M059J (cell line): ENCODE data around the gene DNMT1. TPM values are rescaled to one million over a fixed set of nuclear protein-coding genes. Genes with fewer than 3 reads are reported as not detected.
A peak's percentile ranks its signal among the peaks of the same experiment; 100 is the strongest.

Experiments
- DNase-seq: peaks from one replicate; pipeline ENCODE4 v3.0.0-alpha.2; 2012; ENCODE audit warnings: low read depth
- total RNA-seq: library from RNA; depleted of rRNA; stranded (reverse); fragments of >200 nt; shearing (Covaris generic); gene quantifications from 2 replicates; pipeline ENCODE4 v1.2.3, GENCODE V29; 2014

The DNMT1 gene
- total RNA-seq, 1 experiment from 2014 or later, result 199 TPM

DNA sequence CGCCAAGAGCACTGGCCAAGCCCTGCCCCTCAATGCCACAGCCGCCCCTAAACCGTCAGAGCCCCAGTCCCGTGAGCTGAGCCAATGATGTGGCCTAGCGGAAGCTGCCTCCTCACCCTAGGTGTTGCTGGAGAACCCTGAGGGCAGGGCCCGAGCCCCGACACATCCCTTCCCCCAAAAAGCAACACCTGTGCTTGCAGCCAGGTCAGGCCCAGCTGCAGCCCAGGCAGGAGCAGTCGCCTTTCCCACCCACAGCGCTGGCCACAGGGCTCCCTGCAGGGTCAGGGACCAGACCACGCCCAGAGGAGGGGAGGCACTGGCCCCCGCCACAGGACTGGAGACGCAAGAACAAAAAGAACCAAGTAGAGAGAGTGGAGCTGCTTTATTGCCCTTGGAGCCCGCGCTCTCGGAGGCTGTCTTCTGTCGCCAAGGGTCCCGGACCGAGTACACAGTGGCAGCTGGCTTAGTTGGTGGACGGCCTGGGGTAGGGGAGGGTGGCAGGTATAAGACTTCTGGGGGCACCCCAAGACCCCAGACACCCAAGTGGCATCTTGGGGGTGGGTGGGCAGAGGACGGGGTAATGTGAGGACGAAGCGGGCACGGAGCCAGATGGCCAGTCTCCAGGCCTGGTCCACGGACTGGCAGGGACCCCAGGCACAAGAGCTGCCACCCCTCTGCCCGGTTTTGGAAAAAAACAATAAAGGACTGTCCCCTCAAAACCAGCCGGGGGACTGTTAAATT lies 79.9 kb downstream of the DNMT1 start:
- DNase-seq, result no peak

- no peak for DNase-seq
Measured at GRCh38 chr19:10113964-10114650, 80.6 kb downstream of the DNMT1 start.

- DNase-seq, result no peak
Measured at GRCh38 chr19:10113592-10113963, 81.2 kb downstream of the DNMT1 start.

GRCh38 chr19:10112895-10113591 lies 81.7 kb downstream of the DNMT1 start:
- no peak for DNase-seq

- DNase-seq, result peak; percentile 42
Measured at GRCh38 chr19:10112037-10112761, 82.6 kb downstream of the DNMT1 start.

DNA sequence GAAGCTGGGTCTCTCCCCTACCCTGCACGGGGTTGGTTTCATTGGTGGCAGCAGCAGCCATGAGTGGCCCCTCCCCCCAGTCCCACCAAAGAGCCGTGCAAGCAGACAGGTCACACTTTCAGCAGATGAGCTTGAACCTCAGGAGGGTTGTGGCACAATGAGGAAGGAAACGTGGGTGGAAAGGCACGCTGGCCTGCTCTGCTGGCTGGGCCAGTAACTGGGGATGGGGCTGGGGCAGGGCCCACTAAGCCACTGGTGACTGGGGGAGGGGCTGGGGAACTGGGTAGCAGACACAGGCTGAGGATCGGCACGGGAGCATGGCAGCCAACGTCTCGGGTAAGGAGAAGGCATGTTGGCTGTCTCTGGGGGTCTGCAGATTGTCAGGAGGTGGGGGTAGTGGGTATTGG lies 83.3 kb downstream of the DNMT1 start, which contains the start of gene P2RY11:
Gene P2RY11, plus strand, starts transcription at position 289 of the 407 bp plus-strand sequence. Its CDS starts 29 bp downstream, at position 318.
- DNase-seq, result no peak

GRCh38 chr19:10110972-10111317 lies 83.8 kb downstream of the DNMT1 start:
- no peak for DNase-seq

- no peak for DNase-seq
Measured at GRCh38 chr19:10110076-10110971, 84.4 kb downstream of the DNMT1 start.

DNA sequence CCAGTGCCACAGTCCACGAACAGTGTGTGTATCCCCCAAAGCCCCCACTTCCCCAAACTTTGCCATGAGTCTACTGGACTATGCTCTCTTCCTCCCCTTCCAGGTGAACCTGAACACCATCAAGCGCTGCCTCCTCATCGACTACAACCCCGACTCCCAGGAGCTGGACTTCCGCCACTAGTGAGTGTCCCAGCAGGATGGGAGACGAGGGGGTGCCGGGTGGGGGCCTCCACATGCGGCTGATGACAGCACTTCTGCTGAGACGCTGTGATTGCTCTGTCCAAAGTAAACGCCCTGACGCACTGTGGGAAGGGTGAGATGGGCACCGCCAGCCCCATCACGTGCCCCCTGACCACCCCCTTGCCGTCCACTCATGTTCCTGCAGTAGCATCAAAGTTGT lies 85.2 kb downstream of the DNMT1 start:
- no peak for DNase-seq

- DNase-seq, result no peak
Measured at GRCh38 chr19:10107817-10108367, 86.9 kb downstream of the DNMT1 start.

- no peak for DNase-seq
Measured at GRCh38 chr19:10107254-10107653, 87.5 kb downstream of the DNMT1 start.

- DNase-seq, result peak; percentile 98
Measured at GRCh38 chr19:10106100-10106936, 88.4 kb downstream of the DNMT1 start, which contains the start of gene PPAN. Gene PPAN, plus strand, starts transcription at chr19:10106362. Its CDS starts 33 bp downstream, at chr19:10106395.

GRCh38 chr19:10105509-10106099 lies 89.1 kb downstream of the DNMT1 start:
- no peak for DNase-seq

DNA sequence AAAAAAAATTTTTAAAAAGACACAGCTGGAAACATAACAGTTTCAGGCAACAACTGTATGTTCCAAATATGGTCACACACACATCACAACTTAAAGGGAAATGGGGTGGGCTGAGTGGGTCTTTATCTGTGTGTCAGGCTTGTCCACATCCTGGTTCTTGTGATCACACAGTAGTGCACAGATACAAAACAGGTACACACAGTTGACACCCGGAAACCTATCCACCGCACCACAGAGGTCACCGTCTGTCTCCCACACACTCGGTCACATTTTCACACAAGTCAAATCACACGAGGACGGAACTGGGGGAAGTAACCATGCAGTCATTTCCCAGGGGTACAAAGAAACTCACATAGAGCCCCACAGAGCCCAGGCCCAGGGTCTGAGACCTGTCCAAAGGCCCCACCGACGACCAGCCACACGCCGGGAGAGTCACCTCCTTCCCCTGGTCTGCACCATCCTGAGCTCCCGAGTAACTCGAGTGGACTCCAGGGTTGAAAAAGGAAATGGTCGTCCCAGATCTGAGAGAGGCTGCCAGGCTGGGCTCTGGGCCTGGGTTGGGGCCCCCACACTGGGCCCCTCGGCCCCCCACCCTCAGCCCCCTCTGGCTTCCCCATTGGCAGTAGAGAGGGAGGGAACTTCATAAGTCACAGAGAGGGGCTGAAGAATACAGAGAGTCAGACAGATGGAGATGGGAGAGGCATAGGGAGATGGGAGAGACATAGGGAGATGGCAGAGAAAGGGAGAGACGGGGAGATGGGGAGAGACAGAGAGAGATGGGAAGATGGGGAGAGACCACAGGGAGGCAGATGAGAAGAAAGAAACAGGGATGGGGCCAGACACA lies 89.9 kb downstream of the DNMT1 start:
- no peak for DNase-seq

GRCh38 chr19:10104130-10104513 lies 90.6 kb downstream of the DNMT1 start:
- DNase-seq, result no peak

- no peak for DNase-seq
Measured at GRCh38 chr19:10102787-10103236, 91.9 kb downstream of the DNMT1 start.

GRCh38 chr19:10100163-10100785 lies 94.5 kb downstream of the DNMT1 start:
- no peak for DNase-seq

- peak; percentile 39 for DNase-seq
Measured at GRCh38 chr19:10096615-10096963, 98.2 kb downstream of the DNMT1 start.
